ENCODE data around the gene TP53BP2. TPM values are rescaled to one million over a fixed set of nuclear protein-coding genes. Genes with fewer than 3 reads are reported as not detected.
A peak's percentile ranks its signal among the peaks of the same experiment; 100 is the strongest.
"Not testable (repeated sequence)": the region's sequence is repeated elsewhere in the genome, so short reads cannot be mapped to it uniquely, and the experiment has no call there.

TP53BP2 gene
- polyA plus RNA-seq, 1 donor from 2014 or later, result 15.2 TPM

GRCh38 chr1:223842784-223843183 is 3.0 kb downstream of the TP53BP2 start:
- peak overlapping the region in 3 of 4 donors; percentile 3 to 78 (median 76) for H3K4me3 Mint-ChIP-seq
- no peaks in the 10 kb centered on the region for H3K27me3 Mint-ChIP-seq
- peaks cover 35 to 53% (median 49%) of the 10 kb centered on the region in 3 donors for H3K4me1 Mint-ChIP-seq
- H3K9me3 Mint-ChIP-seq, result no peaks in the 10 kb centered on the region
- H3K36me3 Mint-ChIP-seq, result no peaks in the 10 kb centered on the region
- H3K27ac Mint-ChIP-seq, result peak overlapping the region in 1 of 3 donors; percentile 5

GRCh38 chr1:223841977-223842623 is 3.6 kb downstream of the TP53BP2 start:
- Mint-ChIP-seq H3K4me3 (peak overlapping the region in 1 of 4 donors; percentile 3), H3K27ac (peak overlapping the region in 1 of 3 donors; percentile 5)
- H3K36me3 Mint-ChIP-seq, result not testable (repeated sequence)

GRCh38 chr1:223840254-223840653 is 5.5 kb downstream of the TP53BP2 start:
- H3K4me1 Mint-ChIP-seq, result peaks cover 29 to 47% (median 43%) of the 10 kb centered on the region in 3 donors
- H3K27ac Mint-ChIP-seq, result peak overlapping the region in 2 of 3 donors; percentile 35 to 46
- no peaks in the 10 kb centered on the region for H3K27me3 Mint-ChIP-seq
- H3K9me3 Mint-ChIP-seq, result no peaks in the 10 kb centered on the region
- H3K36me3 Mint-ChIP-seq, result no peaks in the 10 kb centered on the region
- peak overlapping the region in 2 of 4 donors; percentile 21 to 51 for H3K4me3 Mint-ChIP-seq

More at GRCh38 chr1:223841977-223842623, 3.6 kb downstream of the TP53BP2 start:
- H3K9me3 Mint-ChIP-seq, H3K27me3 Mint-ChIP-seq: not testable (repeated sequence)
- peaks cover 33 to 56% (median 48%) of the 10 kb centered on the region in 3 donors for H3K4me1 Mint-ChIP-seq

- H3K9me3 Mint-ChIP-seq, result no peaks in the 10 kb centered on the region
- H3K4me1 Mint-ChIP-seq, result peaks cover 24 to 33% (median 32%) of the 10 kb centered on the region in 3 donors
- H3K36me3 Mint-ChIP-seq, result no peaks in the 10 kb centered on the region
- no peaks in the 10 kb centered on the region for H3K27me3 Mint-ChIP-seq
- peak overlapping the region in 1 of 3 donors; percentile 91 for H3K27ac Mint-ChIP-seq
- H3K4me3 Mint-ChIP-seq, result no peak overlapping the region
Observed at GRCh38 chr1:223838125-223838854, 7.5 kb downstream of the TP53BP2 start.

GRCh38 chr1:223837687-223838086 is 8.1 kb downstream of the TP53BP2 start:
- H3K27me3 Mint-ChIP-seq, result no peaks in the 10 kb centered on the region
- no peaks in the 10 kb centered on the region for H3K36me3 Mint-ChIP-seq
- H3K27ac Mint-ChIP-seq, result peak overlapping the region in 1 of 3 donors; percentile 91
- no peaks in the 10 kb centered on the region for H3K9me3 Mint-ChIP-seq
- H3K4me1 Mint-ChIP-seq, result peaks cover 24 to 33% (median 32%) of the 10 kb centered on the region in 3 donors
- peak overlapping the region in 1 of 4 donors; percentile 34 for H3K4me3 Mint-ChIP-seq

- no peak overlapping the region for H3K4me3 Mint-ChIP-seq
- H3K36me3 Mint-ChIP-seq, result no peaks in the 10 kb centered on the region
- H3K9me3 Mint-ChIP-seq, result no peaks in the 10 kb centered on the region
- H3K27ac Mint-ChIP-seq, result peak overlapping the region in 1 of 3 donors; percentile 91
- no peaks in the 10 kb centered on the region for H3K27me3 Mint-ChIP-seq
- peaks cover 27 to 36% (median 34%) of the 10 kb centered on the region in 3 donors for H3K4me1 Mint-ChIP-seq
Observed at GRCh38 chr1:223837206-223837605, 8.5 kb downstream of the TP53BP2 start.

GRCh38 chr1:223836586-223836985 is 9.2 kb downstream of the TP53BP2 start:
- peaks cover 33 to 41% (median 40%) of the 10 kb centered on the region in 3 donors for H3K4me1 Mint-ChIP-seq
- no peaks in the 10 kb centered on the region for H3K36me3 Mint-ChIP-seq
- no peaks in the 10 kb centered on the region for H3K9me3 Mint-ChIP-seq
- no peak overlapping the region for H3K4me3 Mint-ChIP-seq
- H3K27ac Mint-ChIP-seq, result no peak overlapping the region
- no peaks in the 10 kb centered on the region for H3K27me3 Mint-ChIP-seq

- Mint-ChIP-seq H3K4me3 (no peak overlapping the region), H3K36me3 (no peaks in the 10 kb centered on the region), H3K27me3 (no peaks in the 10 kb centered on the region)
Observed at GRCh38 chr1:223835754-223836153, 10.0 kb downstream of the TP53BP2 start.

GRCh38 chr1:223834660-223835263 is 11.0 kb downstream of the TP53BP2 start:
- H3K4me3 Mint-ChIP-seq, result no peak overlapping the region
- no peaks in the 10 kb centered on the region for H3K9me3 Mint-ChIP-seq

More at GRCh38 chr1:223835754-223836153, 10.0 kb downstream of the TP53BP2 start:
- Mint-ChIP-seq H3K4me1 (peaks cover 33 to 42% (median 40%) of the 10 kb centered on the region in 3 donors), H3K9me3 (no peaks in the 10 kb centered on the region), H3K27ac (no peak overlapping the region)

GRCh38 chr1:223833948-223834347 is 11.8 kb downstream of the TP53BP2 start:
- H3K36me3 Mint-ChIP-seq, result no peaks in the 10 kb centered on the region
- H3K9me3 Mint-ChIP-seq, result no peaks in the 10 kb centered on the region
- peaks cover 30 to 37% (median 33%) of the 10 kb centered on the region in 3 donors for H3K4me1 Mint-ChIP-seq
- H3K4me3 Mint-ChIP-seq, result no peak overlapping the region
- H3K27me3 Mint-ChIP-seq, result no peaks in the 10 kb centered on the region
- no peak overlapping the region for H3K27ac Mint-ChIP-seq

More at GRCh38 chr1:223834660-223835263, 11.0 kb downstream of the TP53BP2 start:
- H3K36me3 Mint-ChIP-seq, result no peaks in the 10 kb centered on the region
- peaks cover 28 to 35% (median 32%) of the 10 kb centered on the region in 3 donors for H3K4me1 Mint-ChIP-seq
- no peaks in the 10 kb centered on the region for H3K27me3 Mint-ChIP-seq
- H3K27ac Mint-ChIP-seq, result no peak overlapping the region

- Mint-ChIP-seq H3K36me3 (no peaks in the 10 kb centered on the region), H3K27ac (peak overlapping the region in 1 of 3 donors; percentile 25), H3K4me1 (peaks cover 22 to 24% (median 23%) of the 10 kb centered on the region in 3 donors), H3K9me3 (no peaks in the 10 kb centered on the region), H3K4me3 (peak overlapping the region in 1 of 4 donors; percentile 1), H3K27me3 (no peaks in the 10 kb centered on the region)
Observed at GRCh38 chr1:223832637-223832943, 13.2 kb downstream of the TP53BP2 start.

- H3K27me3 Mint-ChIP-seq, result no peaks in the 10 kb centered on the region
- peak overlapping the region in 2 of 4 donors; percentile 44 to 70 for H3K4me3 Mint-ChIP-seq
- no peaks in the 10 kb centered on the region for H3K9me3 Mint-ChIP-seq
- H3K4me1 Mint-ChIP-seq, result peaks cover 25 to 28% (median 26%) of the 10 kb centered on the region in 3 donors
- no peaks in the 10 kb centered on the region for H3K36me3 Mint-ChIP-seq
- peak overlapping the region in 2 of 3 donors; percentile 33 to 35 for H3K27ac Mint-ChIP-seq
Observed at GRCh38 chr1:223831755-223832636, 13.8 kb downstream of the TP53BP2 start.

- Mint-ChIP-seq H3K4me3 (no peak overlapping the region), H3K9me3 (no peaks in the 10 kb centered on the region), H3K27me3 (no peaks in the 10 kb centered on the region), H3K4me1 (peaks cover 47 to 49% (median 47%) of the 10 kb centered on the region in 3 donors), H3K27ac (no peak overlapping the region), H3K36me3 (no peaks in the 10 kb centered on the region)
Observed at GRCh38 chr1:223829678-223830077, 16.1 kb downstream of the TP53BP2 start.

- H3K4me3 Mint-ChIP-seq, result no peak overlapping the region
- no peaks in the 10 kb centered on the region for H3K9me3 Mint-ChIP-seq
- H3K4me1 Mint-ChIP-seq, result peaks cover 55 to 62% (median 58%) of the 10 kb centered on the region in 3 donors
- no peak overlapping the region for H3K27ac Mint-ChIP-seq
- no peaks in the 10 kb centered on the region for H3K36me3 Mint-ChIP-seq
- H3K27me3 Mint-ChIP-seq, result no peaks in the 10 kb centered on the region
Observed at GRCh38 chr1:223828162-223828848, 17.4 kb downstream of the TP53BP2 start.
